Measurements from ENCODE around the gene HNMT. TPM values are rescaled to one million over a fixed set of nuclear protein-coding genes. Genes with fewer than 3 reads are reported as not detected.
A peak's percentile ranks its signal among the peaks of the same experiment; 100 is the strongest.

Gene HNMT
- polyA plus RNA-seq, 1 of the 3 experiments (the other 2 are of a cell fraction): 1.8 TPM

GRCh38 chr2:137964859-137965459 is 686 bp downstream of the HNMT start:
- CTCF ChIA-PET: interaction anchor here (0.9 to 3.2 kb wide), 7 partner anchors 13 to 410 kb away, joined by 3 to 8 read pairs (median 3); no protein-coding TSS in a partner anchor
- WGBS (ENCODE audit: low lambda C conversion rate): 28% methylated on average over 3 of the region's 3 CpGs

More at GRCh38 chr2:137964859-137965459, 686 bp downstream of the HNMT start:
- Histone ChIP-seq H3K4me3 (ENCODE audit: low read depth in 2 of 2, low read length in 1 of 2) (peak overlapping the region in 1 of 2 experiments; percentile 40; a peak in 2 of 4 replicates), H3K27ac (ENCODE audit: low read depth in 2 of 2, low read length in 1 of 2) (peak overlapping the region; percentile 12 to 92; a peak in 3 of 4 replicates), H3F3A (replicated peaks; ENCODE audit: insufficient read depth) (peaks cover 12% of the 10 kb centered on the region), H3K36me3 (replicated peaks in 1 of 2; ENCODE audit: control insufficient read depth in 1 of 2, insufficient read depth in 2 of 2, low read length in 1 of 2) (no peaks in the 10 kb centered on the region), H3K4me2 (peak overlapping the region; percentile 54; the same call in 1 of the 2 replicates), H2AFZ (ENCODE audit: low read depth) (peak overlapping the region; percentile 83), H3K9me2 (no peaks in the 10 kb centered on the region), H3K27me3 (ENCODE audit: insufficient read depth) (no peaks in the 10 kb centered on the region), H4K20me1 (ENCODE audit: insufficient read depth) (0 out of 2 replicates have a peak, but pooled peaks cover 3% of the 10 kb centered on the region), H3K9me3 (no peaks in the 10 kb centered on the region), H3K79me2 (ENCODE audit: insufficient read depth) (no peaks in the 10 kb centered on the region), H3K9ac (peak overlapping the region; percentile 23; the same call in 1 of the 2 replicates), H3K4me1 (ENCODE audit: control insufficient read depth in 1 of 2, insufficient read depth in 2 of 2, low read depth in 1 of 2, low read length in 1 of 2) (peaks cover 8 to 24% of the 10 kb centered on the region in 2 experiments; a peak in 3 of 4 replicates)
- DNase-seq: peak; percentile 54
- peak; percentile 28; the same call in 1 of the 2 replicates for TF ChIP-seq NFIC (IDR thresholded peaks at IDR 0.05; ENCODE audit: borderline replicate concordance)
- peak; percentile 36 for TF ChIP-seq RAD21 (IDR thresholded peaks at IDR 0.05; ENCODE audit: low read length)
- TF ChIP-seq, protein P1, sequence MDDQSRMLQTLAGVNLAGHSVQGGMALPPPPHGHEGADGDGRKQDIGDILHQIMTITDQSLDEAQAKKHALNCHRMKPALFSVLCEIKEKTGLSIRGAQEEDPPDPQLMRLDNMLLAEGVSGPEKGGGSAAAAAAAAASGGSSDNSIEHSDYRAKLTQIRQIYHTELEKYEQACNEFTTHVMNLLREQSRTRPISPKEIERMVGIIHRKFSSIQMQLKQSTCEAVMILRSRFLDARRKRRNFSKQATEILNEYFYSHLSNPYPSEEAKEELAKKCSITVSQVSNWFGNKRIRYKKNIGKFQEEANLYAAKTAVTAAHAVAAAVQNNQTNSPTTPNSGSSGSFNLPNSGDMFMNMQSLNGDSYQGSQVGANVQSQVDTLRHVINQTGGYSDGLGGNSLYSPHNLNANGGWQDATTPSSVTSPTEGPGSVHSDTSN (IDR thresholded peaks at IDR 0.05): peak; percentile 63; the same call in 1 of the 2 replicates
- TF ChIP-seq TCF12 (IDR thresholded peaks at IDR 0.05): peak; percentile 82
- no peak for TF ChIP-seq RXRA (IDR thresholded peaks at IDR 0.05; ENCODE audit: borderline replicate concordance, low read depth)
- TF ChIP-seq GABPA (IDR thresholded peaks at IDR 0.05; ENCODE audit: low read depth): no peak
- TF ChIP-seq RCOR1 (IDR thresholded peaks at IDR 0.05; ENCODE audit: low read length): peak; percentile 98
- no peak for TF ChIP-seq IRF3 (IDR thresholded peaks at IDR 0.05; ENCODE audit: low read depth, low read length)
- no peak for TF ChIP-seq FOSL2 (IDR thresholded peaks at IDR 0.05; ENCODE audit: borderline replicate concordance, low read depth)
- TF ChIP-seq POLR2AphosphoS5 (IDR thresholded peaks at IDR 0.05; ENCODE audit: low read depth, low read length): peak; percentile 70
- TF ChIP-seq FOXM1 (IDR thresholded peaks at IDR 0.05; ENCODE audit: low read depth): peak; percentile 64
- no peak for TF ChIP-seq TAF1 (IDR thresholded peaks at IDR 0.05; ENCODE audit: borderline replicate concordance, low read depth, low read length)
- TF ChIP-seq EP300 (IDR thresholded peaks at IDR 0.05; ENCODE audit: borderline replicate concordance in 1 of 2, low read depth in 1 of 2, low read length in 1 of 2): peak in 1 of 2 experiments; percentile 96; a peak in 2 of 4 replicates
- TF ChIP-seq CHD2 (IDR thresholded peaks at IDR 0.05; ENCODE audit: low read length, partially characterized antibody): peak; percentile 63
- TF ChIP-seq GATA2 (CRISPR knock-in tag; IDR thresholded peaks at IDR 0.05): peak; percentile 96
- TF ChIP-seq YY1 (IDR thresholded peaks at IDR 0.05; ENCODE audit: low read depth): no peak
- no peak for TF ChIP-seq MAX (IDR thresholded peaks at IDR 0.05; ENCODE audit: low read depth)
- TF ChIP-seq FOXJ3 (CRISPR knock-in tag; IDR thresholded peaks at IDR 0.05): peak; percentile 52; the same call in 1 of the 2 replicates
- no peak for TF ChIP-seq RFX5 (IDR thresholded peaks at IDR 0.05; ENCODE audit: low read length)
- TF ChIP-seq TEAD4 (IDR thresholded peaks at IDR 0.05; ENCODE audit: borderline replicate concordance, insufficient read depth): peak; percentile 56
- no peak for TF ChIP-seq SMC3 (IDR thresholded peaks at IDR 0.05; ENCODE audit: low read depth, low read length)
- TF ChIP-seq ZBTB33 (IDR thresholded peaks at IDR 0.05; ENCODE audit: borderline replicate concordance, low read depth): no peak
- TF ChIP-seq JUND (IDR thresholded peaks at IDR 0.05): peak; percentile 31; the same call in 1 of the 2 replicates
- POLR2A ChIA-PET: interaction anchor here (0.7 to 0.9 kb wide), 2 partner anchors 123 to 536 kb away, joined by 3 to 5 read pairs; no protein-coding TSS in a partner anchor

Data from SK-N-SH (cell line).